ENCODE results near the gene N4BP3.
A peak's percentile ranks its signal among the peaks of the same experiment; 100 is the strongest.
"Not testable (repeated sequence)": the region's sequence is repeated elsewhere in the genome, so short reads cannot be mapped to it uniquely, and the experiment has no call there.

Gene N4BP3

DNA sequence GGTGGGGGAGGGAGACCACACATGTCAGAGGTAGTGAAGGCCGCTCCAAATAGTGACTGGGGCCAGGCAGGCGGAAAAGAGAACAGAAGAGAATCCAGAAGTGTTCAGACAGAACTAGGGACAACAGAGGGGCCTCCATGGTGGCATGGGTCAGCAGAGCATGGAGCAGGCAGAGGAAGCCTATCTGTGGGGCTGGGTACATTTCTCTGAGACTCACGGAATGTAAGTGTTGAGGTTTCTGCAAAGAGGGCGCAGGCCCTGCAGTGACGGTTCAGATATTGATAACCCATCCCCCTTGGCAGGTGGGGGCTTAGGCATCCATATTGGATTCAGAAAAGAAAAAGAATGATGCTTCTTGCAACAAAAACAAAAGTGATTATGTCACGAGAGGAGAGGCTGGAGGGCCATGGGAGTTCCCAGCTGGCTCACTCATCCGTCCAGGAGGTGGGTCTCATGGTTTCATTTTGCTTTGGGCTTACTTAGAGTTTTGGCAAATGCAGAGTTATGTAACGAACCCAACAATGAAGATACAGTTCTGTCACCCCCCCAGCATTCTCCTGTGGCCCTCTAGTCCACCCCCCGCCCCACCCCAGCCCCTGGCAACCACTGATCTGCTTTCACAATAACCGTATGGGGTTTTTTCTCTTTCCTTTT, 12.0 kb downstream of the N4BP3 start:
- TF ChIP-seq, protein P1, sequence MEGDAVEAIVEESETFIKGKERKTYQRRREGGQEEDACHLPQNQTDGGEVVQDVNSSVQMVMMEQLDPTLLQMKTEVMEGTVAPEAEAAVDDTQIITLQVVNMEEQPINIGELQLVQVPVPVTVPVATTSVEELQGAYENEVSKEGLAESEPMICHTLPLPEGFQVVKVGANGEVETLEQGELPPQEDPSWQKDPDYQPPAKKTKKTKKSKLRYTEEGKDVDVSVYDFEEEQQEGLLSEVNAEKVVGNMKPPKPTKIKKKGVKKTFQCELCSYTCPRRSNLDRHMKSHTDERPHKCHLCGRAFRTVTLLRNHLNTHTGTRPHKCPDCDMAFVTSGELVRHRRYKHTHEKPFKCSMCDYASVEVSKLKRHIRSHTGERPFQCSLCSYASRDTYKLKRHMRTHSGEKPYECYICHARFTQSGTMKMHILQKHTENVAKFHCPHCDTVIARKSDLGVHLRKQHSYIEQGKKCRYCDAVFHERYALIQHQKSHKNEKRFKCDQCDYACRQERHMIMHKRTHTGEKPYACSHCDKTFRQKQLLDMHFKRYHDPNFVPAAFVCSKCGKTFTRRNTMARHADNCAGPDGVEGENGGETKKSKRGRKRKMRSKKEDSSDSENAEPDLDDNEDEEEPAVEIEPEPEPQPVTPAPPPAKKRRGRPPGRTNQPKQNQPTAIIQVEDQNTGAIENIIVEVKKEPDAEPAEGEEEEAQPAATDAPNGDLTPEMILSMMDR (IDR thresholded peaks at IDR 0.05; ENCODE audit: low read depth, low read length), result no peak
- DNase-seq (ENCODE audit: low read depth in 2 of 2), result no peak
- no peak overlapping the region for H3K4me3 ChIP-seq (replicated peaks in 1 of 2; ENCODE audit: low read depth in 2 of 2, low read length in 2 of 2)

DNA sequence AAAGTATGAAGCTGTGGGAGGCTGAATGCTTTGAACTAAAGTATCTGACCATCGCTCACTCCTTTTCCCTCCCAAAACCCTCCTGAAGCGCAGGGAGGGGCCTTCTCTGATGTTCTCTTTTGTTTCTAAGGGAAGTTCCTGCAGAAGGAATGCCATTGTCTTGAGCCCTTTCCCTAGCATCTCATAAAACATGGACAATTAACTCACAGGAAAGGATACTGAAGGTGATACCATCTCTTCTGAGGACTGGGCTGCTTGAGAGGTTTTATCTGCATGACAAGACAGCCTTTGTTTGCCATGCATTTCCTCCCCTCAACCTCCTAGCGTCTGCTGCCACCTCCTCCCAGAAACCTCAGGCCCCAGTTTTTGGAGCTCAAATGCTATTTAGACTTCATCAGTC, 13.2 kb downstream of the N4BP3 start:
- TF ChIP-seq, protein P1 (IDR thresholded peaks at IDR 0.05; ENCODE audit: low read depth, low read length), result no peak
- H3K4me3 ChIP-seq (replicated peaks in 1 of 2; ENCODE audit: low read depth in 2 of 2, low read length in 2 of 2), result no peak overlapping the region
- DNase-seq (ENCODE audit: low read depth in 2 of 2), result no peak

DNA sequence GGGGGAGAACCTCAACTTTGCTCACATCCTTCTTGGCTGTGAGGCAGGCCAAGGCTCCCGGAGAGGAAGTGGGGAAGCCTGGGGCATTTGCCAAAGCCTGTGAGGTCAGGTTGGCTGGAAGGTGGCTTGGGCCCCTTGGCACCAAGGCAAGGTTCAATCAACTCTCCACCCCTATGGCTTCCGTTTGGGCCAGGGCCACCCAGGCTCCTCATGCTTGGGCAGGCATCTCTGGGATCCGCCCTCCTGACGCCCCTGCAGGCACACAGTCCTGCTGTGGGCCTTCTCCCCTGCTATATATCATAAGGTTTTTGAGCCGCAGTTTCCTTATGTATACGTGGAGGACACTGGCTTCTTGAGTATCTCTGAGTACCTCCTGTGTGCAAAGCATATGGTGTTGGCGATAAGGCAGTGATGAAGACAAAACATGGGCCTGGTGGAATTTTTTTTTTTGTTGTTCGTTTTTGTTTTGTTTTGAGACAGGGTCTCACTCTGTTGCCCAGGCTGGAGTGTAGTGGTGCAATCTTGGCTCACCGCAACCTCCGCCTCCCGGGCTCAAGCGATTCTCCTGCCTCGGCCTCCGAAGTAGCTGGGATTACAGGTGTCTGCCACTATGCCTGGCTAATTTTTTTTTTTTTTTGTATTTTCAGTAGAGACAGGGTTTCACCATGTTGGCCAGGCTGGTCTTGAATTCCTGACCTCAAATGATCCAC, 14.1 kb downstream of the N4BP3 start:
- not testable (repeated sequence) for H3K4me3 ChIP-seq (replicated peaks in 1 of 2; ENCODE audit: low read depth in 2 of 2, low read length in 2 of 2); DNase-seq (ENCODE audit: low read depth in 2 of 2)

DNA sequence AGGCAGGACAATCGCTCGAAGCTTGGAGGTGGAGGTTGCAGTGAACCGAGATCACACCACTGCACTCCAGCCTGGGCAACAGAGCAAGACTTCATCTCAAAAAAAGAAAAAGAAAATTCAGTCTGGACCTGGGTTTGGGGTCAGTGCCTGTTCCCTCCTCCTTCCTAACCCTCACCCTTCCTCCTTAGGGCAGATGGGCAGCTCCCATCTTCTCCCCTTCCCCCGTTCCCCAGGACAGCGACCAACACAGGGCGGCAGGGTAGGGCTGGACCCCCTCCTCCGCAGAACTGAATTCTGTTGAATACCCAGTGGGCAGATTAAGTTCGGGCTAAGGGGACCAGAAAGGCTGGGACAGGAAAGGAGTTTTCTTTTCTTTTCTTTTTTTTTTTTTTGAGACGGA, 16.0 kb downstream of the N4BP3 start:
- no peak overlapping the region for H3K4me3 ChIP-seq (replicated peaks in 1 of 2; ENCODE audit: low read depth in 2 of 2, low read length in 2 of 2)
- DNase-seq (ENCODE audit: low read depth in 2 of 2), result no peak
- TF ChIP-seq, protein P1 (IDR thresholded peaks at IDR 0.05; ENCODE audit: low read depth, low read length), result no peak

DNA sequence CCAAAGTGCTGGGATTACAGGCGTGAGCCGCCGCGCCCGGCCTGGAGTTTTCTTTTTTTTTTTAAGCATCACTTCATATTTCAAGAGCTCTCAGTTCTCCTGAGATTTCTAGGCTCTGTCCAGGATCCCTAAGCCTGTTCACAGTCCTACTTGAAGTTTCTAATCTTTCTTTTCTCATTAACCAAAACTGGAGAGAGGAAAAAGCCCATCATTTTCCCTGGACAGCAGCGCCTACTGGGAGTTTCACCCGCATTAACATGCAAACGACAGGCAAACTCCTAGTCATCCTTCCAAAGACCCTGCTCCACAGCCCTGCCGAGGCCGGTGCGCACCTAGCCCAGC, 16.9 kb downstream of the N4BP3 start:
- DNase-seq (ENCODE audit: low read depth in 2 of 2), result peak in 1 of 2 donors; percentile 16
- H3K4me3 ChIP-seq (replicated peaks in 1 of 2; ENCODE audit: low read depth in 2 of 2, low read length in 2 of 2), result peak overlapping the region; percentile 54 to 73

DNA sequence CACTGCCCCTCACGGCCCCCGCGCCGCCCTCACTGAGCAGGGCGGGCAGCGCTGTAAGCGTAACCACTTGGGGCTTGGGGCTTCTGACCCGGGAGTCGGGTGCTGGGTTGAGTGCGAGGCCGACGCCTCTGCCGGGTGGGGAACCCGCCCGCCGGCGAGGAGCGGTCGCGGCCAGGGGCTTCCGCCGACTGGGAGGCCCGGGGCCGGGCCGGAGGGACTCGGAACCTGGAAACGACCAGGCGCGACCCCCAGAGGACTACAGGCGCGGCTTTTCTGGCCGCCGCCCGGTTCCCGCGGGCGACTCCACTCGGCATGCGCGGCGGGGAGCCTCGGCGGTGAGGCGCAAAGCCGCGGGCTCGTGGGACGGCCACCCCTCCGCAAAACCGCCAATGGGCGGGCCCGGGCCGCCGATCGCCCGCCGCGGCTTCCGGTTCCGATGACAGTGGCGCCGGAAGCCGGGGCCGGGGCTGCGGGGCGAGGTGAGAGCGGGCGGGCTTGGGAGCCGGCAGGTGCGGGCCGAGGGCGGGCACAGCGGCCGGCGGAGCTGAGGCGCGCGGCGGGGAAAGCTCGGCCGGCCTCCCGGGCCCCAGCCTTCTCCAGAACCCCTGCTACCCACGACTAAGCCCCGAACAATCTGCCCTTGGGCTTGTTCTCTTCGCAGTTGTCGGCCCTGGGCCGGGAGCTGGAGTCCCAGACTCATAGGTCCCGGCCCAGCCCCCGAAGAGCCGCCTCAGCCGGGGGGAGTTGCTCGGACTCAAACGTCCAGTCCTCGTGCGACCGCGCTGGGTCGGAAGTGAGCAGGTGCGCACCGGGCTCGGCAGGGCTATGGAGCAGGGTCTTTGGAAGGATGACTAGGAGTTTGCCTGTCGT, 17.5 kb downstream of the N4BP3 start, which contains the start of gene RMND5B:
Gene RMND5B, plus strand, starts transcription at position 439 of the 870 bp plus-strand sequence. CDS start 7,106 bp downstream, outside the sequence.
- H3K4me3 ChIP-seq (replicated peaks in 1 of 2; ENCODE audit: low read depth in 2 of 2, low read length in 2 of 2), result peak within 1 kb of the TSS; percentile 73 to 75
- peak; percentile 76 to 84 for DNase-seq (ENCODE audit: low read depth in 2 of 2)
- TF ChIP-seq, protein P1 (IDR thresholded peaks at IDR 0.05; ENCODE audit: low read depth, low read length), result no peak

DNA sequence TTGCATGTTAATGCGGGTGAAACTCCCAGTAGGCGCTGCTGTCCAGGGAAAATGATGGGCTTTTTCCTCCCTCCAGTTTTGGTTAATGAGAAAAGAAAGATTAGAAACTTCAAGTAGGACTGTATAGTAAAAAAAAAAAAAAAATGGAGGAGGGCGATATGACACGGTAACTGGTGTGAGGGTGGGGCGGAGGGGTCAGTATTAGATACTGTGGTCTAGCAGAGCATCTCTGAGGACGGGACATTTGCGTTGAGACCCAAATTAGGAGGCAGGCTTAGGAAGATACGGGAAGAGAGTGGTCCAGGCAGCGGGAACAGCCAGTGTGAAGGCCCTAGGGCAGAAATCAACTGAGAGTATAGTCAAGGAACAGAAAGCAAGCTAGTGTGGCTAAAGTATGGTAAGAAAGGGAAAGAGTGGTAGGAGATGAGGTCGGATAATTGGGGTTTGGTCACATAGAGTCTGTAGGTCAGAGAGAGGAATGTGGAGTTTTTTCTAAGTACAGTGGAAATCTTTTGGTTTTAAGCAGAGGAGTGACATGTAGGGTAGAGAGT, 18.2 kb downstream of the N4BP3 start:
- H3K4me3 ChIP-seq (replicated peaks in 1 of 2; ENCODE audit: low read depth in 2 of 2, low read length in 2 of 2), result peak overlapping the region; percentile 73 to 75
- TF ChIP-seq, protein P1 (IDR thresholded peaks at IDR 0.05; ENCODE audit: low read depth, low read length), result no peak
- no peak for DNase-seq (ENCODE audit: low read depth in 2 of 2)

Measured in cardiac fibroblast (primary cell).